PC-3 (cell line): ENCODE data around the gene C10orf95. TPM values are rescaled to one million over a fixed set of nuclear protein-coding genes. Genes with fewer than 3 reads are reported as not detected.

Source experiments
- ATAC-seq: fragments of 200-7000 bp; cut with Tn5 transposase; 2 replicates; pipeline ENCODE4 v1.9.1; 2020; ENCODE audit warnings: mild to moderate bottlenecking, moderate library complexity
- BruUV-seq: library from RNA; stranded (reverse); fragments of 400-500 nt; replicated peaks from 2 replicates; lab custom pipeline; 2021; lab: Mats Ljungman, UMichigan
- CTCF ChIA-PET: fragments of 300-600 bp; sonication (Branson Sonifier 250); formaldehyde crosslinking; loops from one replicate; lab custom pipeline; 2022; ENCODE audit warnings: antibody characterized with exemption; lab: Charles Lee
- POLR2A ChIA-PET: fragments of 300-600 bp; sonication (Branson Sonifier 250); formaldehyde crosslinking; loops from one replicate; lab custom pipeline; 2022; ENCODE audit warnings: antibody characterized with exemption; ENCODE audit not compliant: unreplicated experiment; lab: Charles Lee
- DNase-seq: peaks from one replicate; pipeline ENCODE4 v3.0.0-alpha.2; 2015
- H2AFZ ChIP-seq: fragments of 300-600 bp; sonication (generic); 2 replicates; pipeline ENCODE4 v1.6.0; 2016; ENCODE audit warnings: antibody characterized with exemption, low read length
- H3F3A ChIP-seq: fragments of 300-600 bp; sonication (generic); one replicate; pipeline ENCODE4 v1.6.0; 2017; ENCODE audit warnings: antibody characterized with exemption, low read length, control low read depth, mild to moderate bottlenecking; ENCODE audit not compliant: unreplicated experiment
- H3K27ac ChIP-seq: fragments of 300-600 bp; sonication (generic); 2 replicates; pipeline ENCODE4 v1.5.1; 2016; ENCODE audit warnings: mild to moderate bottlenecking, low read length
- H3K27me3 ChIP-seq: fragments of 300-600 bp; sonication (generic); 2 replicates; pipeline ENCODE4 v1.6.1; 2016; ENCODE audit warnings: low read length, mixed read lengths
- H3K36me3 ChIP-seq: fragments of 300-600 bp; sonication (generic); 2 replicates; pipeline ENCODE4 v1.6.1; 2016; ENCODE audit warnings: low read depth, mixed run types, low read length, mixed read lengths
- H3K4me1 ChIP-seq: fragments of 300-600 bp; sonication (generic); 2 replicates; pipeline ENCODE4 v1.5.1; 2016; ENCODE audit warnings: low read length; ENCODE audit not compliant: insufficient read depth
- H3K4me2 ChIP-seq: fragments of 300-600 bp; sonication (generic); 2 replicates; pipeline ENCODE4 v1.6.0; 2016; ENCODE audit warnings: low read length
- H3K4me3 ChIP-seq: fragments of 300-600 bp; sonication (generic); 2 replicates; pipeline ENCODE4 v1.5.1; 2016; ENCODE audit warnings: mild to moderate bottlenecking, low read length, mixed read lengths
- H3K79me2 ChIP-seq: fragments of 300-600 bp; sonication (generic); 2 replicates; pipeline ENCODE4 v1.6.1; 2017; ENCODE audit warnings: low read length, mixed read lengths
- H3K9ac ChIP-seq: fragments of 300-600 bp; sonication (generic); 2 replicates; pipeline ENCODE4 v1.6.0; 2016; ENCODE audit warnings: mild to moderate bottlenecking, low read length
- H3K9me2 ChIP-seq: fragments of 300-600 bp; sonication (generic); replicated peaks from 2 replicates; pipeline ENCODE4 v1.6.1; 2016; ENCODE audit warnings: mixed run types, low read length, mixed read lengths
- H3K9me3 ChIP-seq: fragments of 300-600 bp; sonication (generic); 2 replicates; pipeline ENCODE4 v1.6.1; 2016; ENCODE audit warnings: low read length, mixed read lengths
- H4K20me1 ChIP-seq: fragments of 300-600 bp; sonication (generic); 2 replicates; pipeline ENCODE4 v1.6.1; 2016; ENCODE audit warnings: low read length, mixed read lengths
- CTCF ChIP-seq: fragments of 300-600 bp; sonication (generic); conservative IDR thresholded peaks from 2 replicates; pipeline ENCODE4 v1.5.1; 2017; ENCODE audit warnings: antibody characterized with exemption, low read depth, mild to moderate bottlenecking, low read length
- EZH2 ChIP-seq: fragments of 300-600 bp; sonication (generic); IDR thresholded peaks from one replicate; pipeline ENCODE4 v1.6.1; 2017; ENCODE audit warnings: antibody characterized with exemption, mild to moderate bottlenecking, low read length; ENCODE audit not compliant: unreplicated experiment
- EZH2phosphoT487 ChIP-seq: fragments of 300-600 bp; sonication (generic); IDR thresholded peaks from 2 replicates; pipeline ENCODE4 v1.6.1; 2018; ENCODE audit warnings: mild to moderate bottlenecking, antibody characterized with exemption, low read length, borderline replicate concordance
- intact Hi-C: fragments of 100-400 bp; cut with micrococcal nuclease; formaldehyde crosslinking; loops from 2 replicates; pipeline ENCODE4 v1.9.0; 2023
- total RNA-seq: library from RNA; depleted of rRNA; stranded (reverse); fragments of >200 nt; gene quantifications from 2 replicates; pipeline ENCODE4 v1.2.3, GENCODE V29; 2014

C10orf95 gene
- total RNA-seq, 1 experiment from 2014 or later: 1.9 TPM

GRCh38 chr10:102434394-102435132 is 16.8 kb downstream of the C10orf95 start:
- H3K9ac ChIP-seq: no peak overlapping the region
- no peak for ATAC-seq
- TF ChIP-seq EZH2phosphoT487 (no peak), EZH2 (no peak), CTCF (no peak)
- H3K4me2 ChIP-seq: no peak overlapping the region
- ChIA-PET POLR2A (no interaction called here), CTCF (interaction anchor here (0.6 kb wide), 1 partner anchor 88 kb away, joined by 3 read pairs; no protein-coding TSS in a partner anchor)
- no peak overlapping the region for H3K4me3 ChIP-seq
- H2AFZ ChIP-seq: no peak overlapping the region
- H3K27me3 ChIP-seq: no peaks in the 10 kb centered on the region
- DNase-seq: no peak
- peaks cover 5% of the 10 kb centered on the region; the same call in 1 of the 2 replicates for H3K4me1 ChIP-seq
- no peak overlapping the region for H3K27ac ChIP-seq
- no peaks in the 10 kb centered on the region for H4K20me1 ChIP-seq
- no peaks in the 10 kb centered on the region for H3K36me3 ChIP-seq
- no peaks in the 10 kb centered on the region for H3K9me2 ChIP-seq
- H3K79me2 ChIP-seq: peaks cover 11% of the 10 kb centered on the region; the same call in 1 of the 2 replicates
- H3K9me3 ChIP-seq: no peaks in the 10 kb centered on the region
- no TSS peak for BruUV-seq
- intact Hi-C loops: no loop called here
- H3F3A ChIP-seq: no peaks in the 10 kb centered on the region

GRCh38 chr10:102433619-102434046 is 17.7 kb downstream of the C10orf95 start:
- no peaks in the 10 kb centered on the region for H3K27me3 ChIP-seq
- no peaks in the 10 kb centered on the region for H3K9me3 ChIP-seq
- ChIA-PET POLR2A (interaction anchor here (1.4 kb wide), 1 partner anchor 16 kb away, joined by 5 read pairs; no protein-coding TSS in a partner anchor), CTCF (no interaction called here)
- TF ChIP-seq CTCF (no peak), EZH2phosphoT487 (no peak), EZH2 (no peak)
- H3K4me1 ChIP-seq: peaks cover 5% of the 10 kb centered on the region; the same call in 1 of the 2 replicates
- H3K27ac ChIP-seq: no peak overlapping the region
- H3F3A ChIP-seq: no peaks in the 10 kb centered on the region
- no peak overlapping the region for H2AFZ ChIP-seq
- no peaks in the 10 kb centered on the region for H3K36me3 ChIP-seq
- DNase-seq: no peak
- no peak for ATAC-seq
- H3K4me2 ChIP-seq: no peak overlapping the region
- no peaks in the 10 kb centered on the region for H3K9me2 ChIP-seq
- H3K79me2 ChIP-seq: peaks cover 11% of the 10 kb centered on the region; the same call in 1 of the 2 replicates
- H4K20me1 ChIP-seq: no peaks in the 10 kb centered on the region
- no TSS peak for BruUV-seq
- H3K4me3 ChIP-seq: no peak overlapping the region
- intact Hi-C loops: no loop called here
- H3K9ac ChIP-seq: no peak overlapping the region
